A549 treated with GW870086 at 1 μM for 4 hours (cell line): ENCODE data around the gene CDK2AP2. TPM values are rescaled to one million over a fixed set of nuclear protein-coding genes. Genes with fewer than 3 reads are reported as not detected.

Experiments
- total RNA-seq: library from RNA; stranded (reverse); fragments of 200-300 nt; extraction: Qiagen RNA extraction; gene quantifications from 5 replicates; pipeline ENCODE4 v1.2.3, GENCODE V29; 2022; ENCODE audit warnings: low read depth

Gene CDK2AP2, protein sequence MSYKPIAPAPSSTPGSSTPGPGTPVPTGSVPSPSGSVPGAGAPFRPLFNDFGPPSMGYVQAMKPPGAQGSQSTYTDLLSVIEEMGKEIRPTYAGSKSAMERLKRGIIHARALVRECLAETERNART
- 61.9 to 88.0 TPM (median 79.3 TPM) in 5 replicates for total RNA-seq

DNA sequence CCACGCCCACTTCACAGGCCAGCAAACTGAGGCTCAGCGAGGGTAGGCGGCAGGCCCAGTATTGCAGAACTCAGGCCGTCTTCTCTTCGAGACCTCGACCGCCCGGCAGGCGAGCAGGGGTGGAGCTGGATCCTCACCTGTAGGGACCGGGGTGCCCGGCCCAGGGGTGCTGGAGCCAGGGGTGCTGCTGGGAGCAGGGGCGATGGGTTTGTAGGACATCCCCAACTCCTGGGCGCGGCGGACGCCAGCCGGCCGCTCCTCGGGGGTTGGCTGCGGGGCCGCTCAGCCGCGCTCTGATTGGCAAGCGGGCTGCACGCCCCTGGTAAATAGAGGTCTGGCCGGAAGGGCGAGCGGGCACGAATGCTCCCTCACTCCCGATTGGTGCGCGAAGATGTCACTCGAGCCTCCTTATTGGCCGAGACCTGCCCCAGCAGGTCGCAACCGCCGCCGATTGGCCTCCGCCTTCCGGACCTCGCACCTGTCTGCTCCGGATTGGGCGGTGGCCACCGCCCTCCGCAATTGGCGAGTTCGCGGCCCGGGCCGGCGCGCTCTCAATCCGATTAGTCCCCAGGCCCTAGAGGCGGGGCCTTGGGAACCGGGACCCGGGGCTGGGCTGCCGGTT is at the start of gene CDK2AP2:
TSS of gene CDK2AP2 (minus strand) at position 299 of the 622 bp plus-strand sequence. CDS start at position 219, 80 bp downstream.

DNA sequence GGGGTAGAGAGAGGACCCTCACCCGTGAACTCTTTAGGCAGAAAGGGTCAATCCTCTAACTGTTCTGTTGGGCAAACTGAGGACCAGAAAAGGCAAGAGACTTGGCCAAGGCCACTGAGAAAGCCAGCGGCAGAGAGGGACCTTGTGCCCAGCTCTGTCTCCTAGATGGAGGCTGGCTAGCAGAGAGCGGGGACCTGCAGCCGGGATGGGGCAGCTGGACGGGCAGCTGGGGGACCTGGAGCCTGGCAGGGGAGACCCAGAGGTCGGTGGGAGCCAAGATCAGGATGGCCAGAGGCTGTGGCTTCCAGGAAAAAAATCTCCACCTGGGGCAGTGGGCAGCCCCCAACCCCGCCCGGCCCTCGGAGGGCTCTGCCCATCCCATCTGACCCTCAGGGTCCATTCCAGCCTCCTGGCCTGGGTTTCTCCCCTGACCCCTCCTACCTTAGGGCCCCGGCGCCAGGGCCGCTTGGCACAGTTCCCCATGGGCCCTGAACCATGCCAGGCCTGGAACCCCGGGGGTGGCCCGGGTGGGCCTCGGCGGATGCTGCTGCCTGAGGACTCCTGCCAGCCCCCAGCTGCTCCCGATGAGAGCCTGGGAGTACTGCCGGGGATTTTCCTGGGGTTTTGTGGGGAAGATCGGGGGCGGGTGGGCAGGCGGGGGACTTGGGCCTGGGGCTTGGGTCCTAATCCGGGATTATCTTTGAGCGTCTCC is 15.0 kb upstream of the CDK2AP2 start, which contains the start of gene CABP2:
TSS of gene CABP2 (minus strand) at position 603 of the 712 bp plus-strand sequence. CDS start at position 483, 120 bp downstream.

DNA sequence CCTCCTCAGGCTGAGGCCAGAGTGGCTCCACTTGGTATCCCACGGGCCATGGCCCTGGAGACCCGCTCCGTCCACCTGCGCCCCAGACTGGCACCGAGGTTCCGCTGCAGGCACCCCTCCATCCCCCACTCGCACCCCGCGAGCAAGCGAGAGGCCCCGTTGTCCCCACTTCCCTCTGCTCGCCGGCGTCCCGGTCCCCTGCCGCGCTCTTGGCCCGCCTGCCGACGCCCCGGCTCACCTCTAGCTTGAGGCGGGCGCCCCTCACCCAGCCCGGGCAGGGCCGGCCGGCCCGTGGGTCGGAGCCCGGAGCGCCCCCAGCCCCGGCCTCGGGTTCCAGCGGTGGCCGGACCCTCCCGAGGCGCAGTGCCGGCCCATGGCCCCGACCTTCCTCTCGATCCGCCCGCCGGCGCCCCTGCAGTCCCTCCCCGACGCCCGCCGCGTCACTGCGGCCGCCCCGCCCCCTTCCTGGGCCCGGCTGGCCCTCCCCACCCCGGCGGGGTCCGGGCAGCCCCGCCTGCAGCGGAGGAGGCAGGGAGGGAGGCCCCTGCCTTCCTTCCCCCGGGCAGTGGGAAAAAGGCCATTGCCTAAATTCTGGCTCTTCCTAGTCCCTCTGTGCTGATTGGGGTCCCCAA is 2.9 kb downstream of the CDK2AP2 start, which contains the start of gene PITPNM1:
TSS of gene PITPNM1 (minus strand) at position 414 of the 632 bp plus-strand sequence. CDS start 1,183 bp downstream, outside the sequence.

DNA sequence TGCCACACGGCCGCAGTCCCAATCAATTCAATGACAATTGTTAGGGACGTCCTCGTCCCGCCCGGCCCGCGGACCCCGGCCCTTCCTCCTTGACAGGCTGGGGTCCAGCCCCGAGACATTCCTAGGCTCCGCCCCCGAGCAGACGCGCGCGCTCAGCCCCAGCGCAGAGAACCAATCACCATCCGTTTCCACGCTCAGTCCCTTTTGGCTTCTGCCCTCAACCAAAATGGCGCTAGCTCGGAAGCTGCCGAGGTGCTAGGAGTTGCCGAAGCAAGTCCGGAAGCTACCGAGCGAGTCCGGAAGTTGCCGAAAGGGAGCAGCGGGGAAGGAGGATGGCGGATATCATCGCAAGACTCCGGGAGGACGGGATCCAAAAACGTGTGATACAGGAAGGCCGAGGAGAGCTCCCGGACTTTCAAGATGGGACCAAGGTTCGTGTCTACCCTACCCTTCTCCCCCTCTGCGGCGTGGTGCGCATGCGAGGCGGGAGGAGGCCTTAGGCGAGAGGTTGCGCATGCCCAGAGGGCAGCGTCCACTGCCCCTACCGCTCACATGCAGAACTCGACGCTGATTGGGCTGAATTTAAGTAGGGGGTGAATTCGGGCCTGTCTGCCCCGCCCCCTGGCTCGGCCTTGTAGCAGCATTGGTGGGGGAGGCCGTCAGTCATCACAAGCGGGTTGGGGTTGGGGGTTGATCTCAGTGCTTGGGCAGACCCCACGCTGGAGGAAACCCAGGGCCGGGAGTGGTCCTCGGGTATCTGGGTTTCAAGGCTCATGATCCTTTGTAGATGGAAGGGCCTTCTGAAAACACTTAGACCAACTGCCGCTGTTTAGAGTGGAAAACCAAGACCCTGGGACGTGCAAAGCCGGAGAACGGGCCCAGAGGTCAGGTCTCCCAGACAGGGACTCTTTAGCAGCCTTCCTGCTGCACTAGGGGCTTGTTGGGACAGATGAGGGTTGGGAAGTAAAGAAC is 24.8 kb downstream of the CDK2AP2 start, which contains the start of gene AIP:
TSS of gene AIP (plus strand) at position 200 of the 972 bp plus-strand sequence. CDS start at position 333, 133 bp downstream.

DNA sequence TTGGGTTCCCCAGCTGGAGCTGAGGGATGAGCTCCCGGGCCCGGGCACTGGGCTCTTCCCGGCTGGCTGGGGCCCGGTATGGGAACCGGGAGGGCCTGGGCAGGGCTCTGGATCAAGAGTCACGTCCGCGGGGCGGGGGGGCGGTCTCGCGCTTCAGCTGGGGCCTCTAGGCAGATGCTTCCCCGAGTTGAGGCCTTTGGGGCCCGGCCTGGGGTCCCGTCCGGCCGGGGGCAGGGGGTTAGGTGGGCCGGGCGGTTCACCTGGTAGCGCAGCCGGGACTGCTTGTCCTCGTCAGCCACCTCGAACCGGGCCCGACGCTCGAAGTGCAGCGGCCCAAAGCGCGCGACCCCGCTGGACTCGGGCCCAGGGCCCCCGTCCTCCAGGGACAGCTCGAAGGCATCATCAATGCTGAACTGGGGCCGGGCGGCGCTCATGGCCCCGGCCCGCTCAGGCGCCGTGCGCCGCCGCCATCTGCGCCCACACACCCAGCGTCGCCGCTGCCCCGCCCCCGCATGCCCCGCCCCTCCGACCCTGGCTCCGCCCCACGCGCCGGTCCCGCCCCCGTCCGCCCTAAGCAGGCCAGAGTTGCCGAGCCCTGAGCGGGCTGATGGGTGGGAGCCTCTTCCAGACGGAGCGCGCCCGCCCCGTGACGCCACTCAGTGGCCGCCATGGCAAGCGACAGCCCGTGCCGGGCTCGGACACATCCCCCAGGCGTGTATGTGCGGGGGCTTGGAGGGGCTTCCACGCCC is 39.0 kb downstream of the CDK2AP2 start, which contains the start of gene TMEM134:
TSS of gene TMEM134 (minus strand) at position 493 of the 749 bp plus-strand sequence. CDS start at position 434, 59 bp downstream.

Other genes starting within 250 kb of the CDK2AP2 start
- gene GRK2, start 241.7 kb downstream of the CDK2AP2 start, total RNA-seq = 25.8 to 39.1 TPM (median 36.4 TPM) in 5 replicates
- gene ANKRD13D, start 218.9 kb downstream of the CDK2AP2 start, total RNA-seq = 18.7 to 29.1 TPM (median 26.9 TPM) in 5 replicates
- gene SSH3, start 204.6 kb downstream of the CDK2AP2 start, total RNA-seq = 16.6 to 32.1 TPM (median 27.6 TPM) in 5 replicates
- gene POLD4, start 154.6 kb downstream of the CDK2AP2 start, total RNA-seq = 192 to 253 TPM (median 224 TPM) in 5 replicates
- 49.7 to 54.8 TPM (median 52.5 TPM) in 5 replicates for gene CLCF1, start 134.6 kb downstream of the CDK2AP2 start, total RNA-seq
- 23.3 to 34.3 TPM (median 31.1 TPM) in 5 replicates for gene RAD9A, start 116.2 kb downstream of the CDK2AP2 start, total RNA-seq
- 267 to 305 TPM (median 288 TPM) in 5 replicates for gene PPP1CA, start 106.3 kb downstream of the CDK2AP2 start, total RNA-seq
- 0.09 to 0.16 TPM in 2 of 5 replicates, not detected in the others for gene TBC1D10C, start 104.1 kb downstream of the CDK2AP2 start, total RNA-seq
- gene CARNS1, start 92.5 kb downstream of the CDK2AP2 start, total RNA-seq = 0.14 to 0.19 TPM (median 0.14 TPM) in 5 replicates
- gene RPS6KB2, start 79.7 kb downstream of the CDK2AP2 start, total RNA-seq = 41.3 to 50.1 TPM (median 47.5 TPM) in 5 replicates
- 0.15 to 0.36 TPM (median 0.23 TPM) in 5 replicates for gene PTPRCAP, start 70.5 kb downstream of the CDK2AP2 start, total RNA-seq
- gene CORO1B, start 64.7 kb downstream of the CDK2AP2 start, total RNA-seq = 49.1 to 60.0 TPM (median 56.1 TPM) in 5 replicates
- 0.08 TPM in 1 of 5 replicates, not detected in the others for gene GPR152, start 55.4 kb downstream of the CDK2AP2 start, total RNA-seq
- gene CABP4, start 52.8 kb downstream of the CDK2AP2 start, total RNA-seq = not detected in 5 replicates
- gene TMEM134, start 38.9 kb downstream of the CDK2AP2 start, total RNA-seq = 50.2 to 66.2 TPM (median 60.8 TPM) in 5 replicates
- gene AIP, start 25.1 kb downstream of the CDK2AP2 start, total RNA-seq = 39.1 to 45.8 TPM (median 45.1 TPM) in 5 replicates
- 32.3 to 48.6 TPM (median 44.4 TPM) in 5 replicates for gene PITPNM1, start 2.8 kb downstream of the CDK2AP2 start, total RNA-seq
- not detected in 5 replicates for gene CABP2, start 15.3 kb upstream of the CDK2AP2 start, total RNA-seq
- gene GSTP1, start 75.7 kb upstream of the CDK2AP2 start, total RNA-seq = 1,438 to 1,735 TPM (median 1,655 TPM) in 5 replicates
- 137 to 152 TPM (median 143 TPM) in 5 replicates for gene NDUFV1, start 98.8 kb upstream of the CDK2AP2 start, total RNA-seq
- gene NUDT8, start 121.8 kb upstream of the CDK2AP2 start, total RNA-seq = 7.0 to 17.2 TPM (median 12.8 TPM) in 5 replicates
- gene TBX10, start 131.6 kb upstream of the CDK2AP2 start, total RNA-seq = not detected in 5 replicates
- 0.77 to 1.8 TPM (median 1.4 TPM) in 5 replicates for gene ACY3, start 142.6 kb upstream of the CDK2AP2 start, total RNA-seq
- not detected in 5 replicates for gene ALDH3B2, start 166.5 kb upstream of the CDK2AP2 start, total RNA-seq